GM12878 (cell line): Measurements from ENCODE around the gene TMEM259. TPM values are rescaled to one million over a fixed set of nuclear protein-coding genes. Genes with fewer than 3 reads are reported as not detected.

Experiments
- ATAC-seq: fragments of 200-7000 bp; cut with Tn5 transposase; 3 replicates; pipeline ENCODE4 v1.9.1; 2020; ENCODE audit warnings: mild to moderate bottlenecking, moderate library complexity
- BruUV-seq: library from RNA; stranded (reverse); fragments of 400-500 nt; replicated peaks from 2 replicates; lab custom pipeline; 2021; lab: Mats Ljungman, UMichigan
- CTCF ChIA-PET: fragments of 300-600 bp; sonication (Branson Sonifier 250); formaldehyde crosslinking; extraction: SDS; loops from one replicate; lab custom pipeline; 2021; ENCODE audit warnings: inconsistent platforms; lab: Yijun Ruan, JAX
- POLR2A ChIA-PET: fragments of 350-600 bp; formaldehyde crosslinking; extraction: SDS; loops from one replicate; lab custom pipeline; 2021; ENCODE audit warnings: inconsistent platforms; lab: Charles Lee
- RAD21 ChIA-PET: fragments of 300-600 bp; sonication (Branson Sonifier 250); formaldehyde crosslinking; loops from one replicate; lab custom pipeline; 2023; ENCODE audit warnings: antibody characterized with exemption; ENCODE audit not compliant: unreplicated experiment; lab: Charles Lee
- SMC1A ChIA-PET: fragments of 300-600 bp; sonication (Branson Sonifier 250); formaldehyde crosslinking; loops from one replicate; lab custom pipeline; 2023; ENCODE audit not compliant: unreplicated experiment, uncharacterized antibody; lab: Charles Lee
- DNase-seq: peaks from one replicate; pipeline ENCODE4 v3.0.0-alpha.2; 2011; ENCODE audit warnings: low read depth, low spot score
- FAIRE-seq: peaks from 3 replicates; lab custom pipeline; 2011; peaks lifted over from hg19 to GRCh38; lab: Jason Lieb, UNC
- H2AFZ ChIP-seq: 2 replicates; pipeline ENCODE4 v1.6.0; 2011; ENCODE audit warnings: low read depth, low read length, control low read depth; ENCODE audit not compliant: control insufficient read depth
- H3K27ac ChIP-seq: 2 replicates; pipeline ENCODE4 v1.5.1; 2011; ENCODE audit warnings: control low read depth; ENCODE audit not compliant: control insufficient read depth, insufficient read depth
- H3K27me3 ChIP-seq, 2 experiments: replicated peaks in 1 of 2; 2 replicates each; pipeline versions ENCODE4 v1.6.0 to v1.6.1; 2011; ENCODE audit warnings: low read length in 1 of 2; ENCODE audit not compliant: control insufficient read depth in 2 of 2, insufficient read depth in 2 of 2
- H3K36me3 ChIP-seq, 2 experiments: 2 replicates each; pipeline ENCODE4 v1.5.1; 2011; ENCODE audit warnings: low read length in 1 of 2; ENCODE audit not compliant: control insufficient read depth in 2 of 2, insufficient read depth in 2 of 2
- H3K4me1 ChIP-seq: 2 replicates; pipeline ENCODE4 v1.6.1; 2011; ENCODE audit warnings: mild to moderate bottlenecking, low read length, moderate library complexity, mixed read lengths; ENCODE audit not compliant: control insufficient read depth, insufficient read depth
- H3K4me2 ChIP-seq: 2 replicates; pipeline ENCODE4 v1.6.0; 2011; ENCODE audit warnings: control low read depth; ENCODE audit not compliant: control insufficient read depth, insufficient read depth
- H3K4me3 ChIP-seq: fragments of 200-600 bp; sonication (generic); 2 replicates; pipeline ENCODE4 v1.5.1; 2016
- H3K79me2 ChIP-seq: 2 replicates; pipeline ENCODE4 v1.6.0; 2011; ENCODE audit warnings: low read length; ENCODE audit not compliant: control insufficient read depth, insufficient read depth
- H3K9ac ChIP-seq: 2 replicates; pipeline ENCODE4 v1.8.0; 2011; ENCODE audit warnings: low read length, control low read depth, mixed read lengths; ENCODE audit not compliant: control insufficient read depth, insufficient read depth
- H3K9me3 ChIP-seq: replicated peaks from 3 replicates; pipeline ENCODE4 v1.5.1; 2011; ENCODE audit warnings: mild to moderate bottlenecking, low read length; ENCODE audit not compliant: control insufficient read depth, insufficient read depth
- H4K20me1 ChIP-seq: 2 replicates; pipeline ENCODE4 v1.6.0; 2011; ENCODE audit not compliant: control insufficient read depth, insufficient read depth
- CTCF ChIP-seq, 3 experiments: IDR thresholded peaks in 2 of 3; conservative IDR thresholded peaks in 1 of 3; 2 replicates each; pipeline ENCODE4 v1.5.1; 2011; ENCODE audit warnings: low read depth in 3 of 3, low read length in 3 of 3, mild to moderate bottlenecking in 3 of 3, control low read depth in 2 of 3, moderate library complexity in 2 of 3, inconsistent platforms in 1 of 3, mixed read lengths in 1 of 3; ENCODE audit not compliant: control insufficient read depth in 2 of 3, insufficient read depth in 1 of 3; ENCODE audit errors: extremely low read depth in 1 of 3
- GABPA ChIP-seq: IDR thresholded peaks from 2 replicates; pipeline ENCODE4 v1.6.1; 2014; ENCODE audit warnings: antibody characterized with exemption, low read depth, mild to moderate bottlenecking, inconsistent platforms
- IKZF2 ChIP-seq, 2 experiments: fragments of 450-650 bp; IDR thresholded peaks; 2 replicates each; pipeline ENCODE4 v1.6.1; 2017; ENCODE audit warnings: mild to moderate bottlenecking in 2 of 2, moderate library complexity in 2 of 2
- MXI1 ChIP-seq: fragments of 150-350 bp; IDR thresholded peaks from 2 replicates; pipeline ENCODE4 v1.6.1; 2011; ENCODE audit warnings: low read depth, mild to moderate bottlenecking, inconsistent platforms, low read length, improper control_type of control experiment
- RBBP5 ChIP-seq: fragments of 200-600 bp; sonication (generic); conservative IDR thresholded peaks from 2 replicates; pipeline ENCODE4 v1.6.1; 2016
- RELB ChIP-seq: fragments of 450-650 bp; IDR thresholded peaks from 2 replicates; pipeline ENCODE4 v1.6.1; 2017; ENCODE audit warnings: low read depth, mild to moderate bottlenecking, moderate library complexity
- REST ChIP-seq: IDR thresholded peaks from 2 replicates; pipeline ENCODE4 v1.6.1; 2012; ENCODE audit warnings: mild to moderate bottlenecking, low read depth, low read length
- RUNX3 ChIP-seq: IDR thresholded peaks from 2 replicates; pipeline ENCODE4 v1.6.1; 2012; ENCODE audit warnings: low read length, inconsistent platforms
- TCF3 ChIP-seq: IDR thresholded peaks from 2 replicates; pipeline ENCODE4 v1.6.1; 2012; ENCODE audit warnings: low read depth, mild to moderate bottlenecking, low read length, borderline replicate concordance; ENCODE audit not compliant: insufficient read depth
- YBX1 ChIP-seq: fragments of 450-650 bp; IDR thresholded peaks from 2 replicates; pipeline ENCODE4 v1.6.1; 2016; ENCODE audit warnings: antibody characterized with exemption
- WGBS: methylation state at CpG from one replicate; pipeline ENCODE4 v1.1.6; 2016; ENCODE audit warnings: low lambda C conversion rate; ENCODE audit not compliant: insufficient replicate concordance, insufficient coverage; ENCODE audit errors: missing lambda C conversion rate; 5-methylcytosine and 5-hydroxymethylcytosine counted together
- in situ Hi-C: fragments of 300-500 bp; cut with MboI; formaldehyde crosslinking; loops from 9 replicates; pipeline ENCODE4 v1.14.3; 2018; ENCODE audit warnings: mixed read lengths
- intact Hi-C: fragments of 100-400 bp; cut with micrococcal nuclease; formaldehyde crosslinking; loops from one replicate; pipeline ENCODE4 v1.14.2; 2022; ENCODE audit not compliant: unreplicated experiment
- polyA plus RNA-seq, 11 experiments: library from polyadenylated mRNA; depleted of rRNA in 4 of 11; unstranded in 6 of 11; stranded (reverse) in 5 of 11; fragments of >200 nt; fragmentation: Nextera tagmentation in 4 of 11; fragmentation: Illumina TruSeq in 1 of 11; extraction: Ambion mirVana in 4 of 11; extraction: Trizol in 1 of 11; gene quantifications; 1 replicate in 1 of 11; 2 replicates in 10 of 11; pipeline versions ENCODE4 v1.2.1 to v1.2.3, GENCODE V29; 2011 to 2016; ENCODE audit warnings: inconsistent platforms in 2 of 11, missing spikeins in 2 of 11, low read depth in 1 of 11
- total RNA-seq, 4 experiments: library from RNA; depleted of rRNA in 3 of 4; stranded (reverse); fragments of >200 nt in 3 of 4; fragmentation: Illumina TruSeq in 1 of 4; extraction: Trizol in 1 of 4; gene quantifications; 2 replicates each; pipeline versions ENCODE4 v1.2.1 to v1.2.3, GENCODE V29; 2013 to 2021

Gene TMEM259
- total and polyA plus RNA-seq, 10 of the 15 experiments (the other 5 are each of a cell fraction or from before 2014, with no cell fraction given), result 0.43 to 184 (median 62.0) TPM

- ChIA-PET CTCF (interaction anchor here (0.8 kb wide), 1 partner anchor 40 kb away, joined by 3 read pairs; no protein-coding TSS in a partner anchor), SMC1A (interaction anchor here (1.3 kb wide), 1 partner anchor 49 kb away, joined by 6 read pairs; no protein-coding TSS in a partner anchor), RAD21 (no interaction called here), POLR2A (interaction anchor here (0.6 kb wide), 1 partner anchor 17 kb away, joined by 3 read pairs; no protein-coding TSS in a partner anchor)
- Histone ChIP-seq H2AFZ (no peak overlapping the region), H4K20me1 (no peaks in the 10 kb centered on the region), H3K4me1 (no peaks in the 10 kb centered on the region), H3K4me2 (no peak overlapping the region), H3K27ac (no peak overlapping the region), H3K9ac (no peak overlapping the region), H3K9me3 (no peaks in the 10 kb centered on the region; the same call in 2 of the 3 replicates), H3K4me3 (no peak overlapping the region), H3K36me3 (peaks cover 12 to 26% of the 10 kb centered on the region in 2 experiments), H3K79me2 (no peaks in the 10 kb centered on the region), H3K27me3 (no peaks in the 10 kb centered on the region)
- intact Hi-C loops, result no loop called here
- 94% methylated on average over 6 of the region's 6 CpGs for WGBS
- no TSS peak for BruUV-seq
- DNase-seq, result no peak
- FAIRE-seq, result no peak
- ATAC-seq, result no peak
- TF ChIP-seq RUNX3, result no peak
- TF ChIP-seq CTCF (IDR thresholded peaks at IDR 0.05 in 2 of 3, conservative IDR thresholded peaks at IDR 0.05 in 1 of 3; ENCODE audit: control insufficient read depth in 2 of 3, extremely low read depth in 1 of 3, insufficient read depth in 1 of 3, low read depth in 3 of 3, low read length in 3 of 3), result no peak
- TF ChIP-seq TCF3, result no peak
- in situ Hi-C loops, result no loop called here
Measured at GRCh38 chr19:972281-972680, 48.6 kb downstream of the TMEM259 start.

GRCh38 chr19:971795-972194, 49.1 kb downstream of the TMEM259 start:
- FAIRE-seq (no peak), ATAC-seq (no peak), DNase-seq (no peak)
- Histone ChIP-seq H3K9me3 (no peaks in the 10 kb centered on the region; the same call in 2 of the 3 replicates), H3K27ac (no peak overlapping the region), H4K20me1 (no peaks in the 10 kb centered on the region), H3K36me3 (peaks cover 12 to 26% of the 10 kb centered on the region in 2 experiments), H3K27me3 (no peaks in the 10 kb centered on the region), H2AFZ (no peak overlapping the region), H3K9ac (no peak overlapping the region), H3K4me3 (no peak overlapping the region), H3K4me1 (no peaks in the 10 kb centered on the region), H3K4me2 (no peak overlapping the region), H3K79me2 (no peaks in the 10 kb centered on the region)
- POLR2A ChIA-PET, result no interaction called here
- RAD21 ChIA-PET, result no interaction called here
- CTCF ChIA-PET, result interaction anchor here (0.8 to 1.9 kb wide), 2 partner anchors 12 to 39 kb away, joined by 3 to 9 read pairs; partner anchors contain the start of gene WDR18
- in situ Hi-C loops, result no loop called here
- intact Hi-C loops, result no loop called here
- BruUV-seq, result no TSS peak
- 94% methylated on average over 22 of the region's 24 CpGs for WGBS
- SMC1A ChIA-PET, result no interaction called here
- no peak for TF ChIP-seq RELB
- no peak for TF ChIP-seq RBBP5
- TF ChIP-seq YBX1, result no peak
- no peak for TF ChIP-seq REST
- TF ChIP-seq MXI1, result no peak
- no peak for TF ChIP-seq GABPA
- no peak for TF ChIP-seq IKZF2 (IDR thresholded peaks at IDR 0.05)
